ENCODE results near the gene LRMDA. TPM values are rescaled to one million over a fixed set of nuclear protein-coding genes. Genes with fewer than 3 reads are reported as not detected.

LRMDA gene
- total RNA-seq, 3 donors from 2014 or later (not counting 1 experiment from before 2014, with no cell fraction given): 1.4 to 2.4 (median 2.1) TPM

GRCh38 chr10:76191336-76191735 is 759.9 kb downstream of the LRMDA start:
- no peak overlapping the region for H3K27ac Mint-ChIP-seq
- H3K27me3 ChIP-seq (ENCODE audit: control insufficient read depth, insufficient read depth, low read length): no peaks in the 10 kb centered on the region
- no peaks in the 10 kb centered on the region for H3K27me3 Mint-ChIP-seq (ENCODE audit: low read depth in 2 of 2)
- 100% methylated on average over 1 of the region's 1 CpG for WGBS (ENCODE audit: insufficient coverage)
- H3K36me3 Mint-ChIP-seq: no peaks in the 10 kb centered on the region
- H3K4me1 Mint-ChIP-seq: no peaks in the 10 kb centered on the region
- H3K9me3 Mint-ChIP-seq: no peaks in the 10 kb centered on the region
- intact Hi-C loops (cut with micrococcal nuclease): no loop called here
- no peaks in the 10 kb centered on the region for H3K4me1 ChIP-seq (ENCODE audit: control insufficient read depth, insufficient read depth, low read length)
- TF ChIP-seq CTCF (IDR thresholded peaks at IDR 0.05): no peak
- no peaks in the 10 kb centered on the region for H3K36me3 ChIP-seq (ENCODE audit: control insufficient read depth, insufficient read depth, low read length)
- H3K4me3 ChIP-seq (ENCODE audit: low read length): no peak overlapping the region
- H3K9me3 ChIP-seq (ENCODE audit: control insufficient read depth, insufficient read depth, low read length): no peaks in the 10 kb centered on the region
- H3K27ac ChIP-seq (ENCODE audit: low read length): no peak overlapping the region
- ATAC-seq (no peak), DNase-seq (no peak)
- H3K4me3 Mint-ChIP-seq: no peak overlapping the region

GRCh38 chr10:76192151-76192550 is 760.7 kb downstream of the LRMDA start:
- H3K27me3 ChIP-seq (ENCODE audit: control insufficient read depth, insufficient read depth, low read length): no peaks in the 10 kb centered on the region
- no peaks in the 10 kb centered on the region for H3K4me1 ChIP-seq (ENCODE audit: control insufficient read depth, insufficient read depth, low read length)
- H3K27ac Mint-ChIP-seq: no peak overlapping the region
- H3K27ac ChIP-seq (ENCODE audit: low read length): no peak overlapping the region
- DNase-seq (no peak), ATAC-seq (no peak)
- H3K4me3 Mint-ChIP-seq: no peak overlapping the region
- intact Hi-C loops (cut with micrococcal nuclease): no loop called here
- no peaks in the 10 kb centered on the region for H3K9me3 Mint-ChIP-seq
- no peak overlapping the region for H3K4me3 ChIP-seq (ENCODE audit: low read length)
- 95% methylated on average over 2 of the region's 2 CpGs for WGBS (ENCODE audit: insufficient coverage)
- no peaks in the 10 kb centered on the region for H3K9me3 ChIP-seq (ENCODE audit: control insufficient read depth, insufficient read depth, low read length)
- no peaks in the 10 kb centered on the region for H3K36me3 Mint-ChIP-seq
- no peaks in the 10 kb centered on the region for H3K36me3 ChIP-seq (ENCODE audit: control insufficient read depth, insufficient read depth, low read length)
- TF ChIP-seq CTCF (IDR thresholded peaks at IDR 0.05): no peak
- no peaks in the 10 kb centered on the region for H3K4me1 Mint-ChIP-seq
- no peaks in the 10 kb centered on the region for H3K27me3 Mint-ChIP-seq (ENCODE audit: low read depth in 2 of 2)

- no peaks in the 10 kb centered on the region for H3K27me3 Mint-ChIP-seq (ENCODE audit: low read depth in 2 of 2)
- no peaks in the 10 kb centered on the region for H3K9me3 Mint-ChIP-seq
- H3K36me3 Mint-ChIP-seq: no peaks in the 10 kb centered on the region
- no peaks in the 10 kb centered on the region for H3K4me1 Mint-ChIP-seq
- no peak for DNase-seq
- H3K36me3 ChIP-seq (ENCODE audit: control insufficient read depth, insufficient read depth, low read length): no peaks in the 10 kb centered on the region
- no peak for ATAC-seq
- TF ChIP-seq CTCF (IDR thresholded peaks at IDR 0.05): no peak
- no peak overlapping the region for H3K4me3 ChIP-seq (ENCODE audit: low read length)
- H3K27ac ChIP-seq (ENCODE audit: low read length): no peak overlapping the region
- H3K27me3 ChIP-seq (ENCODE audit: control insufficient read depth, insufficient read depth, low read length): no peaks in the 10 kb centered on the region
- no peaks in the 10 kb centered on the region for H3K4me1 ChIP-seq (ENCODE audit: control insufficient read depth, insufficient read depth, low read length)
- H3K27ac Mint-ChIP-seq: no peak overlapping the region
- intact Hi-C loops (cut with micrococcal nuclease): no loop called here
- no peaks in the 10 kb centered on the region for H3K9me3 ChIP-seq (ENCODE audit: control insufficient read depth, insufficient read depth, low read length)
- 83% methylated on average over 6 of the region's 7 CpGs for WGBS (ENCODE audit: insufficient coverage)
- no peak overlapping the region for H3K4me3 Mint-ChIP-seq
Observed at GRCh38 chr10:76192694-76193320, 761.4 kb downstream of the LRMDA start.

Measured in natural killer cell (primary cell).